Endothelial cell of umbilical vein (primary cell): ENCODE results near the gene ICAM3. TPM values are rescaled to one million over a fixed set of nuclear protein-coding genes. Genes with fewer than 3 reads are reported as not detected.

Source experiments
- BruUV-seq: library from RNA; stranded (reverse); fragments of 400-500 nt; replicated peaks from 2 replicates; lab custom pipeline; 2021; lab: Mats Ljungman, UMichigan
- CTCF ChIA-PET: fragments of 300-600, 350-600 bp; sonication (Branson Sonifier 250); formaldehyde crosslinking; loops from one replicate; lab custom pipeline; 2021; ENCODE audit warnings: antibody characterized with exemption, inconsistent platforms; lab: Charles Lee
- POLR2A ChIA-PET: fragments of 300-600, 350-600 bp; sonication (Branson Sonifier 250); formaldehyde crosslinking; loops from one replicate; lab custom pipeline; 2021; ENCODE audit warnings: antibody characterized with exemption, inconsistent platforms; lab: Charles Lee
- DNase-seq: peaks from one replicate; pipeline ENCODE4 v3.0.0-alpha.2; 2011; ENCODE audit warnings: low read depth, low spot score
- FAIRE-seq: peaks from 2 replicates; lab custom pipeline; 2011; peaks lifted over from hg19 to GRCh38; lab: Jason Lieb, UNC
- H2AFZ ChIP-seq: 2 replicates; pipeline ENCODE4 v1.6.0; 2012; ENCODE audit warnings: low read depth, low read length, control low read depth, inconsistent platforms
- H3K27ac ChIP-seq: 2 replicates; pipeline ENCODE4 v1.5.1; 2011; ENCODE audit warnings: low read depth, mild to moderate bottlenecking, control low read depth, low read length, moderate library complexity; ENCODE audit not compliant: insufficient read depth
- H3K27me3 ChIP-seq, 2 experiments: 2 replicates each; pipeline versions ENCODE4 v1.6.0 to v1.6.1; 2011; ENCODE audit warnings: low read length in 2 of 2, mixed read lengths in 1 of 2; ENCODE audit not compliant: control insufficient read depth in 2 of 2, insufficient read depth in 2 of 2
- H3K36me3 ChIP-seq, 2 experiments: 2 replicates in 1 of 2; 3 replicates in 1 of 2; pipeline ENCODE4 v1.5.1; 2011; ENCODE audit warnings: low read length in 2 of 2, mild to moderate bottlenecking in 1 of 2, moderate library complexity in 1 of 2; ENCODE audit not compliant: control insufficient read depth in 2 of 2, insufficient read depth in 2 of 2; ENCODE audit errors: extremely low read depth in 1 of 2
- H3K4me1 ChIP-seq: 3 replicates; pipeline ENCODE4 v1.5.1; 2011; ENCODE audit warnings: mild to moderate bottlenecking, low read length; ENCODE audit not compliant: control insufficient read depth, insufficient read depth; ENCODE audit errors: extremely low read depth
- H3K4me2 ChIP-seq: 2 replicates; pipeline ENCODE4 v1.6.1; 2011; ENCODE audit warnings: low read length, control low read depth, mixed read lengths; ENCODE audit not compliant: insufficient read depth
- H3K4me3 ChIP-seq, 3 experiments: fragments of 200-600 bp in 1 of 3; sonication (generic), shearing (Covaris generic) in 1 of 3; replicated peaks in 1 of 3; 2 replicates each; pipeline ENCODE4 v1.5.1; 2011 to 2016; ENCODE audit warnings: control low read depth in 3 of 3, low read length in 3 of 3, mild to moderate bottlenecking in 2 of 3, inconsistent platforms in 1 of 3, low read depth in 1 of 3, moderate library complexity in 1 of 3; ENCODE audit not compliant: insufficient read depth in 1 of 3
- H3K79me2 ChIP-seq: 2 replicates; pipeline ENCODE4 v1.6.0; 2012; ENCODE audit warnings: low read length, inconsistent platforms; ENCODE audit not compliant: control insufficient read depth, insufficient read depth
- H3K9ac ChIP-seq: replicated peaks from 2 replicates; pipeline ENCODE3; 2011; ENCODE audit warnings: low read length, control low read depth; ENCODE audit not compliant: insufficient read depth; ENCODE audit errors: extremely low read depth
- H3K9me1 ChIP-seq: replicated peaks from 3 replicates; pipeline ENCODE4 v1.6.0; 2011; ENCODE audit warnings: mild to moderate bottlenecking, low read length; ENCODE audit not compliant: control insufficient read depth, insufficient read depth; ENCODE audit errors: extremely low read depth
- H3K9me3 ChIP-seq: replicated peaks from 2 replicates; pipeline ENCODE4 v1.5.1; 2012; ENCODE audit warnings: low read length, inconsistent platforms; ENCODE audit not compliant: control insufficient read depth, insufficient read depth
- H4K20me1 ChIP-seq: replicated peaks from 2 replicates; pipeline ENCODE3; 2011; ENCODE audit warnings: mild to moderate bottlenecking, low read length; ENCODE audit not compliant: control insufficient read depth, insufficient read depth; ENCODE audit errors: extremely low read depth
- EZH2 ChIP-seq: IDR thresholded peaks from 2 replicates; pipeline ENCODE4 v1.6.1; 2012; ENCODE audit warnings: borderline replicate concordance, low read depth, mild to moderate bottlenecking, moderate library complexity, low read length, inconsistent platforms; ENCODE audit not compliant: severe bottlenecking
- FOS ChIP-seq: IDR thresholded peaks from 2 replicates; pipeline ENCODE4 v1.6.1; 2011; ENCODE audit warnings: mild to moderate bottlenecking, low read length, moderate library complexity, borderline replicate concordance; ENCODE audit not compliant: insufficient read depth
- GATA2 ChIP-seq: IDR thresholded peaks from 2 replicates; pipeline ENCODE4 v1.7.0; 2011; ENCODE audit warnings: low read depth, mild to moderate bottlenecking, moderate library complexity, mixed read lengths, low read length; ENCODE audit not compliant: insufficient read length, insufficient read depth
- JUN ChIP-seq: IDR thresholded peaks from 2 replicates; pipeline ENCODE4 v1.6.1; 2011; ENCODE audit warnings: borderline replicate concordance, low read depth; ENCODE audit not compliant: insufficient read length, insufficient read depth
- MYC ChIP-seq: IDR thresholded peaks from one replicate; pipeline ENCODE4 v1.6.1; 2011; ENCODE audit warnings: mild to moderate bottlenecking, low read depth, low read length
- POLR2A ChIP-seq: IDR thresholded peaks from 2 replicates; pipeline ENCODE4 v1.6.1; 2012; ENCODE audit warnings: low read depth, mild to moderate bottlenecking, control low read depth, low read length
- POLR2AphosphoS5 ChIP-seq: IDR thresholded peaks from 2 replicates; pipeline ENCODE4 v1.6.1; 2012; ENCODE audit warnings: low read depth, mild to moderate bottlenecking, control low read depth, low read length, moderate library complexity; ENCODE audit not compliant: insufficient read depth
- dilution Hi-C: fragments of 300-500 bp; cut with MboI; formaldehyde crosslinking; loops from one replicate; pipeline ENCODE4 v1.15.0; 2019; ENCODE audit warnings: low sequenced_read_pairs; ENCODE audit not compliant: extremely low pct_ligation_motif_present
- intact Hi-C: fragments of 100-400 bp; cut with micrococcal nuclease; formaldehyde crosslinking; loops from one replicate; pipeline ENCODE4 v1.10.0; 2022
- polyA plus RNA-seq, 4 experiments: library from polyadenylated mRNA; depleted of rRNA in 3 of 4; stranded (reverse) in 3 of 4; unstranded in 1 of 4; fragments of >200 nt; gene quantifications; 2 replicates each; pipeline versions ENCODE4 v1.2.1 to v1.2.3, GENCODE V29; 2011 to 2012; ENCODE audit warnings: missing spikeins in 1 of 4
- total RNA-seq: library from RNA; stranded (reverse); gene quantifications from 2 replicates; pipeline ENCODE4 v1.2.3, GENCODE V29; 2021
- TF ChIP-seq, protein P1 (sequence below), 2 donors: IDR thresholded peaks; 1 replicate in 1 of 2; 2 replicates in 1 of 2; pipeline ENCODE4 v1.5.1; 2011; ENCODE audit warnings: low read length in 2 of 2, mild to moderate bottlenecking in 2 of 2, moderate library complexity in 2 of 2, control low read depth in 1 of 2, inconsistent platforms in 1 of 2, low read depth in 1 of 2; ENCODE audit not compliant: insufficient read depth in 1 of 2; ENCODE audit errors: extremely low read depth in 1 of 2
- TF ChIP-seq, protein P2 (sequence below): IDR thresholded peaks from 2 replicates; pipeline ENCODE4 v1.6.1; 2011; ENCODE audit not compliant: insufficient read depth, insufficient read length

The ICAM3 gene
- total and polyA plus RNA-seq, 2 donors (not counting 3 experiments of a cell fraction or from before 2014, with no cell fraction given): 6.7 to 11.6 TPM

DNA sequence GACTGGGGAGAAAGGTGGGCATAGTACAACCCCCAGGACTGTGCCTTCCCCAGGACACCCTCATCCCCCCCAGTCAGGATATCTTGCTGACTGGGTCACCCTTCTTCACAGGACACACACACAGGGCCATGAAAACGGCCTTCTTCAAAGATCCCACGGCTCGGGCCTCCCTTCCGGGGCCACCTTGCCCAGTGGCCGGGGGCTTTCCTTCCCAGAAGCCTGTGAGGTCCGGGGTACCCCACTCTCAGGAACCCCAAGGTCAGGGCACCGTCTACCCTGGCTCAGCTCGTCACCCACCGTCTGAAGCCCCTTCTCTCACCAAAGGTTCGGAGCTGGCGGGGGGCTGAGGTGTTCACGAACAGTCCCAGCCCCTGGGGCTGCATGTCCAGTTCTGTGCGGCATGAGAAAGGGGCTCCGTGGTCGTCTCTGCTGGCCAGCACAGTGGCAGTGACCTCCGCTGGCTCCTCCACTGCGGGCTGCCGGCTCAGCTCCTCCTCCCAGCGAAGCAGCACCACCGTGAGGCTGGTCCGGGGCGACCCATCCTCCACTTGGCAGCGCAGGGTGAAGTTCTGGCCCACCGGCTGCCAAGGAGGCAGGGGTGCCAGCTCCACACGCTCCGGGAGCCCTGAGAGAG lies 4.0 kb downstream of the ICAM3 start:
- H3K9ac ChIP-seq: no peak overlapping the region
- TF ChIP-seq, protein P1, sequence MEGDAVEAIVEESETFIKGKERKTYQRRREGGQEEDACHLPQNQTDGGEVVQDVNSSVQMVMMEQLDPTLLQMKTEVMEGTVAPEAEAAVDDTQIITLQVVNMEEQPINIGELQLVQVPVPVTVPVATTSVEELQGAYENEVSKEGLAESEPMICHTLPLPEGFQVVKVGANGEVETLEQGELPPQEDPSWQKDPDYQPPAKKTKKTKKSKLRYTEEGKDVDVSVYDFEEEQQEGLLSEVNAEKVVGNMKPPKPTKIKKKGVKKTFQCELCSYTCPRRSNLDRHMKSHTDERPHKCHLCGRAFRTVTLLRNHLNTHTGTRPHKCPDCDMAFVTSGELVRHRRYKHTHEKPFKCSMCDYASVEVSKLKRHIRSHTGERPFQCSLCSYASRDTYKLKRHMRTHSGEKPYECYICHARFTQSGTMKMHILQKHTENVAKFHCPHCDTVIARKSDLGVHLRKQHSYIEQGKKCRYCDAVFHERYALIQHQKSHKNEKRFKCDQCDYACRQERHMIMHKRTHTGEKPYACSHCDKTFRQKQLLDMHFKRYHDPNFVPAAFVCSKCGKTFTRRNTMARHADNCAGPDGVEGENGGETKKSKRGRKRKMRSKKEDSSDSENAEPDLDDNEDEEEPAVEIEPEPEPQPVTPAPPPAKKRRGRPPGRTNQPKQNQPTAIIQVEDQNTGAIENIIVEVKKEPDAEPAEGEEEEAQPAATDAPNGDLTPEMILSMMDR (IDR thresholded peaks at IDR 0.05; ENCODE audit: extremely low read depth in 1 of 2, insufficient read depth in 1 of 2, low read depth in 1 of 2, low read length in 2 of 2): no peak
- no peak for TF ChIP-seq GATA2
- TF ChIP-seq, protein P2, sequence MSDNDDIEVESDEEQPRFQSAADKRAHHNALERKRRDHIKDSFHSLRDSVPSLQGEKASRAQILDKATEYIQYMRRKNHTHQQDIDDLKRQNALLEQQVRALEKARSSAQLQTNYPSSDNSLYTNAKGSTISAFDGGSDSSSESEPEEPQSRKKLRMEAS: no peak
- TF ChIP-seq EZH2: no peak
- TF ChIP-seq POLR2A: no peak
- no peak for TF ChIP-seq FOS
- TF ChIP-seq MYC: no peak
- no peak for TF ChIP-seq POLR2AphosphoS5
- TF ChIP-seq JUN: no peak
- H3K9me1 ChIP-seq: no peaks in the 10 kb centered on the region
- no peak for DNase-seq
- H3K36me3 ChIP-seq: no peaks in the 10 kb centered on the region
- intact Hi-C loops (loop anchor here (2.0 kb wide), 1 partner anchor 45 kb away; no protein-coding TSS in a partner anchor), dilution Hi-C loops (no loop called here)
- no peak overlapping the region for H3K4me3 ChIP-seq
- H3K27me3 ChIP-seq: no peaks in the 10 kb centered on the region
- H3K4me2 ChIP-seq: no peak overlapping the region
- no peaks in the 10 kb centered on the region for H4K20me1 ChIP-seq
- ChIA-PET CTCF (interaction anchor here (1.0 to 3.5 kb wide), 5 partner anchors 44 to 76 kb away, joined by 4 to 23 read pairs (median 17); partner anchors contain the start of genes ICAM1 and TYK2), POLR2A (no interaction called here)
- peaks cover 20% of the 10 kb centered on the region for H3K79me2 ChIP-seq
- H3K4me1 ChIP-seq: peaks cover 16% of the 10 kb centered on the region
- no peak overlapping the region for H3K27ac ChIP-seq
- H2AFZ ChIP-seq: peak overlapping the region; percentile 67
- BruUV-seq: no TSS peak
- H3K9me3 ChIP-seq: no peaks in the 10 kb centered on the region
- FAIRE-seq: no peak
